H9 (cell line): Measurements from ENCODE around the gene NFATC1. TPM values are rescaled to one million over a fixed set of nuclear protein-coding genes. Genes with fewer than 3 reads are reported as not detected.

Source experiments
- DNase-seq: peaks from one replicate; pipeline ENCODE4 v3.0.0-alpha.2; 2017
- H2AFZ ChIP-seq: one replicate; pipeline ENCODE4 v1.6.1; 2013; ENCODE audit warnings: mild to moderate bottlenecking, low read length, control low read depth, moderate library complexity
- H2AK5ac ChIP-seq: 2 replicates; pipeline ENCODE4 v1.6.1; 2013; ENCODE audit warnings: low read length, control low read depth, mixed read lengths; ENCODE audit not compliant: insufficient read length
- H2BK120ac ChIP-seq: one replicate; pipeline ENCODE4 v1.6.1; 2013; ENCODE audit warnings: low read depth, mild to moderate bottlenecking, low read length, control low read depth, inconsistent platforms; ENCODE audit not compliant: poor library complexity, severe bottlenecking
- H2BK12ac ChIP-seq: 2 replicates; pipeline ENCODE4 v1.6.1; 2013; ENCODE audit warnings: low read length, control low read depth, mixed read lengths, low read depth; ENCODE audit not compliant: insufficient read length
- H2BK15ac ChIP-seq: 2 replicates; pipeline ENCODE4 v1.6.1; 2013; ENCODE audit warnings: low read depth, low read length, control low read depth
- H2BK20ac ChIP-seq: one replicate; pipeline ENCODE4 v1.6.1; 2013; ENCODE audit warnings: low read depth, mild to moderate bottlenecking, low read length, control low read depth, inconsistent platforms; ENCODE audit not compliant: poor library complexity, severe bottlenecking
- H2BK5ac ChIP-seq: 2 replicates; pipeline ENCODE4 v1.6.1; 2013; ENCODE audit warnings: low read length, control low read depth, mixed read lengths; ENCODE audit not compliant: insufficient read length
- H3K14ac ChIP-seq: 2 replicates; pipeline ENCODE4 v1.6.1; 2013; ENCODE audit warnings: low read length, control low read depth; ENCODE audit not compliant: insufficient read depth
- H3K18ac ChIP-seq: 2 replicates; pipeline ENCODE4 v1.6.1; 2013; ENCODE audit warnings: low read depth, mild to moderate bottlenecking, mixed read lengths, low read length, control low read depth; ENCODE audit not compliant: insufficient read length
- H3K23ac ChIP-seq: 2 replicates; pipeline ENCODE4 v1.6.1; 2013; ENCODE audit warnings: low read length, control low read depth, mixed read lengths, low read depth; ENCODE audit not compliant: insufficient read length
- H3K23me2 ChIP-seq: 2 replicates; pipeline ENCODE4 v1.6.1; 2013; ENCODE audit warnings: low read depth, mild to moderate bottlenecking, mixed read lengths, low read length, control low read depth; ENCODE audit not compliant: insufficient read length, poor library complexity, severe bottlenecking
- H3K27ac ChIP-seq: 2 replicates; pipeline ENCODE4 v1.5.1; 2013; ENCODE audit warnings: low read length, control low read depth, mixed read lengths, low read depth; ENCODE audit not compliant: insufficient read length
- H3K27me3 ChIP-seq: 2 replicates; pipeline ENCODE4 v1.6.1; 2013; ENCODE audit warnings: low read length, control low read depth, inconsistent platforms; ENCODE audit not compliant: insufficient read depth
- H3K4ac ChIP-seq: 2 replicates; pipeline ENCODE4 v1.6.1; 2013; ENCODE audit warnings: low read depth, mild to moderate bottlenecking, control low read depth, inconsistent platforms, low read length, moderate library complexity
- H3K4me1 ChIP-seq: 2 replicates; pipeline ENCODE4 v1.6.1; 2013; ENCODE audit warnings: low read length, control low read depth, inconsistent platforms; ENCODE audit not compliant: insufficient read depth
- H3K4me2 ChIP-seq: 2 replicates; pipeline ENCODE4 v1.6.1; 2013; ENCODE audit warnings: low read length, control low read depth, mixed read lengths; ENCODE audit not compliant: insufficient read length, insufficient read depth
- H3K56ac ChIP-seq: 2 replicates; pipeline ENCODE4 v1.6.1; 2013; ENCODE audit warnings: low read depth, mild to moderate bottlenecking, mixed read lengths, low read length, control low read depth; ENCODE audit not compliant: insufficient read length
- H3K79me1 ChIP-seq: 2 replicates; pipeline ENCODE4 v1.6.1; 2013; ENCODE audit warnings: low read depth, mild to moderate bottlenecking, moderate library complexity, low read length, control low read depth, inconsistent platforms; ENCODE audit not compliant: insufficient read depth, poor library complexity, severe bottlenecking
- H3K79me2 ChIP-seq: 2 replicates; pipeline ENCODE4 v1.6.1; 2013; ENCODE audit warnings: low read length, control low read depth, inconsistent platforms; ENCODE audit not compliant: insufficient read depth
- H3K9ac ChIP-seq: 2 replicates; pipeline ENCODE4 v1.6.1; 2013; ENCODE audit warnings: low read length, control low read depth, mixed read lengths; ENCODE audit not compliant: insufficient read length; ENCODE audit errors: extremely low read depth
- H3K9me3 ChIP-seq: one replicate; pipeline ENCODE4 v1.6.1; 2013; ENCODE audit warnings: low read depth, low read length, inconsistent platforms; ENCODE audit not compliant: control insufficient read depth
- H3T11ph ChIP-seq: one replicate; pipeline ENCODE4 v1.6.1; 2013; ENCODE audit warnings: mild to moderate bottlenecking, low read length, control low read depth, inconsistent platforms
- H4K20me1 ChIP-seq: one replicate; pipeline ENCODE4 v1.6.1; 2013; ENCODE audit not compliant: control insufficient read depth, insufficient read length, insufficient read depth
- H4K5ac ChIP-seq: 2 replicates; pipeline ENCODE4 v1.6.1; 2013; ENCODE audit warnings: low read depth, mild to moderate bottlenecking, mixed read lengths, low read length, control low read depth; ENCODE audit not compliant: insufficient read length
- H4K8ac ChIP-seq: replicated peaks from 2 replicates; pipeline ENCODE4 v1.6.1; 2013; ENCODE audit warnings: low read length, control low read depth, mixed read lengths, low read depth; ENCODE audit not compliant: insufficient read length
- H4K91ac ChIP-seq: 2 replicates; pipeline ENCODE4 v1.6.1; 2013; ENCODE audit warnings: low read depth, mild to moderate bottlenecking, moderate library complexity, mixed read lengths, low read length, control low read depth; ENCODE audit not compliant: insufficient read length
- H3K27ac Mint-ChIP-seq, 3 experiments: 2 replicates in 2 of 3; 3 replicates in 1 of 3; pipeline ENCODE4 v1.8.0; 2020 to 2021; ENCODE audit warnings: mixed read lengths in 3 of 3, mild to moderate bottlenecking in 1 of 3, moderate library complexity in 1 of 3
- H3K27me3 Mint-ChIP-seq: 2 replicates; pipeline ENCODE4 v1.8.0; 2021; ENCODE audit warnings: low read depth, mild to moderate bottlenecking, moderate library complexity, mixed read lengths
- H3K36me3 Mint-ChIP-seq, 3 experiments: 2 replicates in 2 of 3; 3 replicates in 1 of 3; pipeline ENCODE4 v1.8.0; 2020 to 2021; ENCODE audit warnings: low read depth in 3 of 3, mixed read lengths in 3 of 3; ENCODE audit not compliant: insufficient read depth in 1 of 3
- H3K4me1 Mint-ChIP-seq, 2 experiments: 2 replicates each; pipeline ENCODE4 v1.8.0; 2020; ENCODE audit warnings: mixed read lengths in 2 of 2
- H3K4me3 Mint-ChIP-seq, 2 experiments: 2 replicates in 1 of 2; 3 replicates in 1 of 2; pipeline ENCODE4 v1.8.0; 2020 to 2021; ENCODE audit warnings: mild to moderate bottlenecking in 2 of 2, mixed read lengths in 2 of 2, moderate library complexity in 1 of 2
- H3K9me3 Mint-ChIP-seq, 2 experiments: 2 replicates in 1 of 2; 3 replicates in 1 of 2; pipeline ENCODE4 v1.8.0; 2020; ENCODE audit warnings: mild to moderate bottlenecking in 2 of 2, mixed read lengths in 2 of 2, moderate library complexity in 1 of 2
- CTCF ChIP-seq: fragments of 200-600 bp; sonication (generic); conservative IDR thresholded peaks from 3 replicates; pipeline ENCODE4 v1.8.0; 2021; ENCODE audit warnings: antibody characterized with exemption, mild to moderate bottlenecking
- WGBS: extraction: QIAGEN DNeasy Blood & Tissue Kit; methylation state at CpG from one replicate; pipeline ENCODE4 v1.1.7; 2013; ENCODE audit warnings: missing lambda C conversion rate, low lambda C conversion rate, mixed read lengths; ENCODE audit not compliant: insufficient read length; ENCODE audit errors: extremely low coverage; 5-methylcytosine and 5-hydroxymethylcytosine counted together
- total RNA-seq: library from RNA; stranded (reverse); gene quantifications from 2 replicates; pipeline ENCODE4 v1.2.1, GENCODE V29; 2021

Gene NFATC1
- total RNA-seq, 1 experiment from 2014 or later: 5.5 TPM

- Histone ChIP-seq H3K79me2 (no peaks in the 10 kb centered on the region), H3K23me2 (no peaks in the 10 kb centered on the region), H3K18ac (no peak overlapping the region), H3K27me3 (no peaks in the 10 kb centered on the region), H4K20me1 (no peaks in the 10 kb centered on the region), H3K79me1 (no peaks in the 10 kb centered on the region), H3K23ac (no peak overlapping the region), H3K9me3 (no peaks in the 10 kb centered on the region), H3K56ac (no peak overlapping the region), H4K8ac (no peak overlapping the region), H2BK20ac (no peak overlapping the region), H3K4me1 (no peaks in the 10 kb centered on the region), H2AK5ac (no peak overlapping the region), H2BK12ac (no peak overlapping the region), H3K4me2 (no peak overlapping the region), H3T11ph (no peak overlapping the region), H3K4ac (no peak overlapping the region), H2AFZ (no peak overlapping the region), H3K9ac (no peak overlapping the region), H3K27ac (no peak overlapping the region), H4K5ac (no peak overlapping the region), H2BK15ac (no peak overlapping the region), H4K91ac (no peak overlapping the region), H3K14ac (no peak overlapping the region; the same call in 1 of the 2 replicates), H2BK5ac (no peak overlapping the region), H2BK120ac (no peak overlapping the region)
- no peaks in the 10 kb centered on the region for H3K9me3 Mint-ChIP-seq
- no peak overlapping the region for H3K4me3 Mint-ChIP-seq
- H3K27ac Mint-ChIP-seq: no peak overlapping the region
- no CpG with 5 or more reads among the region's 84 CpGs for WGBS
- peaks cover 7 to 10% of the 10 kb centered on the region in 2 experiments for H3K4me1 Mint-ChIP-seq
- no peak for TF ChIP-seq CTCF
- peaks cover 0 to 8% (median 0%) of the 10 kb centered on the region in 3 experiments; a peak in 3 of 7 replicates for H3K36me3 Mint-ChIP-seq
- H3K27me3 Mint-ChIP-seq: peaks cover 2% of the 10 kb centered on the region; the same call in 1 of the 2 replicates
- DNase-seq: no peak
Measured at GRCh38 chr18:79410731-79411613, 15.2 kb downstream of the NFATC1 start.
